ENCODE measurements around the gene KIAA0232.

The KIAA0232 gene

GRCh38 chr4:6891436-6892170 is 109.1 kb downstream of the KIAA0232 start:
- H3F3A ChIP-seq (ENCODE audit: insufficient read depth, low read length) = no peaks in the 10 kb centered on the region
- H3K27me3 ChIP-seq (replicated peaks; ENCODE audit: insufficient read depth, low read length) = no peaks in the 10 kb centered on the region
- no peaks in the 10 kb centered on the region for H3K4me1 ChIP-seq (ENCODE audit: low read length)
- no peak for DNase-seq
- H3K79me2 ChIP-seq (ENCODE audit: low read length) = no peaks in the 10 kb centered on the region
- H3K4me3 ChIP-seq (ENCODE audit: low read length) = no peak overlapping the region
- no peaks in the 10 kb centered on the region for H3K9me3 ChIP-seq (replicated peaks; ENCODE audit: insufficient read depth, low read length)
- TF ChIP-seq EZH2phosphoT487 (IDR thresholded peaks at IDR 0.05; ENCODE audit: low read length) = no peak
- TF ChIP-seq EZH2 (optimal IDR thresholded peaks at IDR 0.05; ENCODE audit: low read depth, low read length) = no peak
- no peak for TF ChIP-seq CTCF (IDR thresholded peaks at IDR 0.05; ENCODE audit: low read length)
- no peaks in the 10 kb centered on the region for H3K9me2 ChIP-seq (replicated peaks; ENCODE audit: insufficient read depth, low read length)
- no peak overlapping the region for H3K9ac ChIP-seq (ENCODE audit: low read length)
- H3K4me2 ChIP-seq (ENCODE audit: low read depth, low read length) = no peak overlapping the region
- H3K36me3 ChIP-seq (replicated peaks; ENCODE audit: insufficient read depth, low read length) = no peaks in the 10 kb centered on the region
- H3K27ac ChIP-seq (ENCODE audit: low read length) = no peak overlapping the region
- no peak overlapping the region for H2AFZ ChIP-seq (ENCODE audit: low read length)
- no peaks in the 10 kb centered on the region for H4K20me1 ChIP-seq (ENCODE audit: insufficient read depth, low read length)

GRCh38 chr4:6892190-6892908 is 109.8 kb downstream of the KIAA0232 start:
- H2AFZ ChIP-seq (ENCODE audit: low read length) = no peak overlapping the region
- no peak overlapping the region for H3K4me3 ChIP-seq (ENCODE audit: low read length)
- no peaks in the 10 kb centered on the region for H3F3A ChIP-seq (ENCODE audit: insufficient read depth, low read length)
- no peaks in the 10 kb centered on the region for H3K79me2 ChIP-seq (ENCODE audit: low read length)
- no peak for DNase-seq
- H3K27me3 ChIP-seq (replicated peaks; ENCODE audit: insufficient read depth, low read length) = no peaks in the 10 kb centered on the region
- no peaks in the 10 kb centered on the region for H4K20me1 ChIP-seq (ENCODE audit: insufficient read depth, low read length)
- no peaks in the 10 kb centered on the region for H3K9me2 ChIP-seq (replicated peaks; ENCODE audit: insufficient read depth, low read length)
- TF ChIP-seq CTCF (IDR thresholded peaks at IDR 0.05; ENCODE audit: low read length) (no peak), EZH2 (optimal IDR thresholded peaks at IDR 0.05; ENCODE audit: low read depth, low read length) (no peak), EZH2phosphoT487 (IDR thresholded peaks at IDR 0.05; ENCODE audit: low read length) (no peak)
- no peak overlapping the region for H3K27ac ChIP-seq (ENCODE audit: low read length)
- H3K36me3 ChIP-seq (replicated peaks; ENCODE audit: insufficient read depth, low read length) = no peaks in the 10 kb centered on the region
- no peak overlapping the region for H3K4me2 ChIP-seq (ENCODE audit: low read depth, low read length)
- H3K4me1 ChIP-seq (ENCODE audit: low read length) = no peaks in the 10 kb centered on the region
- H3K9me3 ChIP-seq (replicated peaks; ENCODE audit: insufficient read depth, low read length) = no peaks in the 10 kb centered on the region
- H3K9ac ChIP-seq (ENCODE audit: low read length) = no peak overlapping the region

- Histone ChIP-seq H3F3A (ENCODE audit: insufficient read depth, low read length) (no peaks in the 10 kb centered on the region), H2AFZ (ENCODE audit: low read length) (no peak overlapping the region), H3K9me3 (replicated peaks; ENCODE audit: insufficient read depth, low read length) (no peaks in the 10 kb centered on the region), H4K20me1 (ENCODE audit: insufficient read depth, low read length) (no peaks in the 10 kb centered on the region), H3K4me3 (ENCODE audit: low read length) (no peak overlapping the region), H3K27me3 (replicated peaks; ENCODE audit: insufficient read depth, low read length) (no peaks in the 10 kb centered on the region), H3K27ac (ENCODE audit: low read length) (no peak overlapping the region), H3K79me2 (ENCODE audit: low read length) (no peaks in the 10 kb centered on the region), H3K4me1 (ENCODE audit: low read length) (no peaks in the 10 kb centered on the region), H3K4me2 (ENCODE audit: low read depth, low read length) (no peak overlapping the region), H3K9ac (ENCODE audit: low read length) (no peak overlapping the region), H3K9me2 (replicated peaks; ENCODE audit: insufficient read depth, low read length) (no peaks in the 10 kb centered on the region), H3K36me3 (replicated peaks; ENCODE audit: insufficient read depth, low read length) (no peaks in the 10 kb centered on the region)
- TF ChIP-seq EZH2phosphoT487 (IDR thresholded peaks at IDR 0.05; ENCODE audit: low read length) (no peak), CTCF (IDR thresholded peaks at IDR 0.05; ENCODE audit: low read length) (no peak), EZH2 (optimal IDR thresholded peaks at IDR 0.05; ENCODE audit: low read depth, low read length) (no peak)
- DNase-seq = no peak
These were observed 110.3 kb downstream of the KIAA0232 start for GRCh38 chr4:6892909-6893202.
